Activated CD4-positive, alpha-beta memory T cell treated with anti-CD3 and anti-CD28 coated beads for 36 hours (primary cell): Measurements from ENCODE around the gene ENOX2. TPM values are rescaled to one million over a fixed set of nuclear protein-coding genes. Genes with fewer than 3 reads are reported as not detected.

Source experiments
- total RNA-seq, 2 experiments: library from RNA; stranded (reverse); gene quantifications; one replicate each; pipeline ENCODE4 v1.2.3, GENCODE V29; 2021

Gene ENOX2
- total RNA-seq, 2 experiments from 2014 or later, result 12.3 to 13.3 TPM

Other genes starting within 250 kb of the ENOX2 start
- gene ARHGAP36, start 155.1 kb upstream of the ENOX2 start, total RNA-seq, result not detected